IPS-15b (cell line): Measurements from ENCODE around the gene METTL16.

Experiments
- H3K27me3 ChIP-seq: one replicate; pipeline ENCODE4 v1.6.1; 2013; ENCODE audit warnings: low read length; ENCODE audit not compliant: control insufficient read depth, insufficient read depth
- H3K36me3 ChIP-seq: one replicate; pipeline ENCODE4 v1.6.1; 2013; ENCODE audit warnings: low read length; ENCODE audit not compliant: control insufficient read depth, insufficient read depth
- H3K4me1 ChIP-seq: one replicate; pipeline ENCODE4 v1.6.1; 2013; ENCODE audit warnings: mild to moderate bottlenecking, low read length; ENCODE audit not compliant: control insufficient read depth, insufficient read depth
- H3K4me3 ChIP-seq: one replicate; pipeline ENCODE4 v1.5.1; 2013; ENCODE audit warnings: low read depth, low read length
- H3K9ac ChIP-seq: one replicate; pipeline ENCODE4 v1.6.1; 2013; ENCODE audit warnings: low read depth, mild to moderate bottlenecking, low read length
- H3K9me3 ChIP-seq: one replicate; pipeline ENCODE4 v1.6.1; 2013; ENCODE audit warnings: mild to moderate bottlenecking, low read length; ENCODE audit not compliant: control insufficient read depth, insufficient read depth

Gene METTL16

DNA sequence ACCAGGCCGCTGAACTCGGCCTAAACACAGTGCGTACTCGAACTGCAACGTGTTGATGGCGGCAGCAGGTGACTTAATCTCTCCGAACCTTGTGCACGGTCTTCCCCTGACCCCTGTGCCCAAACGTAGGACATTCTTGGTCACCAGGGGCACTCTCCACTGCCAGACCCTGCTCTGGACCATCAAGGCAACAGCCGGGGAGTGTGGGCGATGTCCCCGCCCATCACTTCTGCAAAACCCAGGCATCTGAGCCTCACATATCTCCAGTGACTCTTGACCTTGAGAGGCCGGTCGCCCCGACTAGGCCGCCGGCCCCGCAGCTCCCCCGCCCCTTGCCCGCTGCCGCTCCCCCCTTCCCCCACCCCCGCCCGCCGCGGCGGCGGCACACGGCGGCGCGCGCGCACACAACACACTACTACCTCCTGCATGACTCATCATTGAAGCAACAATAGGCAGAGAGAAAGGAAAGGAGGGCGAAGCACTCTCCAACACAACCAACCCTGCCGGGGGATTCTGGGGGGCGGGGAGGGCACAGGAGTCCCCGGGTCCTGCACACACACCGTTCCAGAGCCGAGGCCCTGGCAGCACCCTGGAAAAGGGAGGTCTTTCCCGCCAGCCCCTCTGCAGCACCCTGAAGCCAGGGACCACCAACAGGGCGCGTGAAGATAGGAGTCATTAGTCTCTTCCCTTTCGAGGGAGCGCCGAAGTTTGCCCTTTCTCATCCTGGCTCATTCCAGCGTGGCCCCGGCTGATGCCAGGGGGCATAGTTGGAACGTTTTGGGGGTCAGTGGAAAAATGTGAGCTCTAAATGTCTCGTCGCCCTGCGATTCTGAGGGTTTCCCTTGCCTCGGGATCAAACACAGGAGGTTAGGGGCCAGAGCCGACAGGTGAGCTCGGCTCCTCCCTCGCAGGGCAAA lies 112.8 kb downstream of the METTL16 start:
- Histone ChIP-seq H3K9me3 (no peaks in the 10 kb centered on the region), H3K9ac (peak overlapping the region; percentile 94), H3K4me1 (peaks cover 25% of the 10 kb centered on the region), H3K36me3 (no peaks in the 10 kb centered on the region), H3K27me3 (no peaks in the 10 kb centered on the region), H3K4me3 (peak overlapping the region; percentile 91)

DNA sequence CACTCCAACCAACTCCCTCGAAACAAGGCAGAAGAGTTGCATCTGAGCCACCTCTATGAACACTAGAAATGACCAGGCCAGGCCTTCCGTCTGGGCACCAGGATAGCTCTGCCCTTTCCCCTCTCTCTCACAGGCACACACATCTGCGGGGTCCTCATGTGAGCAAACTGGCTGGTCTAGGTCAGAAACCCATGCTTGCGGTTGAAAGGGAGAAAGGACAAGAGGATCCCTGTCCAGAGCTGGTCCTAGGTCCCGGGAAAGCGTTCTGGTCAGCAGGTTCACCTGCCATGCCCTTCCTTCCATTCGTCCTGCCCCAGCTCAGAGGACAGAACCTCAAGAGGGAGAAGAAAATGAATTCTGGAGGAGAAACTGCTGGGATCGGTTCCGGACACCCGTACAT lies 113.5 kb downstream of the METTL16 start:
- H3K4me1 ChIP-seq: peaks cover 25% of the 10 kb centered on the region

DNA sequence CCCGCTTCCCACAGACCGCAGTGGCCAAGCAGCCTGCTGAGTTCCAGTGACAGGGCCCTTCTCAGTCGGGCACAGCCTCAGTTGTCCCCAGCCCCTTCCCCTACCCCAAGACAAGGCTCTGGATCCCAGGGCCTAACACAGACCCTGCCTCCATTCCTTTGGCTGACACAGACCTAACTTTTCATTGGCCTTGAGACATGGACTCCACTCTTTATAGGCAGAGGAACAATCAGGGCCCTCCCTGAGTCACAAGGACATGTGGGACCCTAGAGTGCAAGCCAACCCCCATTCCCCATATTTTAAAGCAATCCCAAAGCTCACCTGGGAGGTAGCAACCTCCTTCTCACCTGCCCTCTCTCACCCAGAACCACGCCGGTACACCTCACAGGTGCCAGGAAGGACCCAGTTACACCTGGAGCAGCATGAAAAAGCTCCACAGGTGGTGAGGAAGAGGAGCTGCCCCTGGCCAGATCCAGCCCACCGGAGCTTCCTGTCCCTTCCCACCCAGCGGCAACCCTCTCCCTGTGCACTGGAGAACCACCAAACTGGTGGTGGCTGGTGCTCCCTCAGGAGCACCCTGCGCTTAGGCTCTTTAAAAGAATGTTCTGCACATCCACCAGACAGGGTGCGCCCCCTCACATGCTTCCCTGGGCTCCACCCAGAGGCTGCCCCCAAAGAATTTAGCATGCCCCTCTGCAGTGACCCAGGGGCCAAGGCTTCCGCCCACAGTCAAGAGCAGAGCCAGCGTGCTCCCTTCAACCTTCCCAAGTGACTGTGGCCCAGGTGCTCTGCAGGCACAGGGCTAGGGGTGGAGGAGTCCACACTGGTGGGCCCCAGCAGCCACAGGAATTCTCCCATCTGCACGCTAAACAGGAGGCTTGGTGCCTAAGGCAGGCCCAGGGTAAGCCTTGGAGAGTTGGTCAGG lies 114.2 kb downstream of the METTL16 start:
- Histone ChIP-seq H3K4me1 (peaks cover 22% of the 10 kb centered on the region), H3K9ac (no peak overlapping the region)

More for the DNA sequence above, 113.5 kb downstream of the METTL16 start:
- H3K4me3 ChIP-seq: peak overlapping the region; percentile 54
- no peaks in the 10 kb centered on the region for H3K27me3 ChIP-seq
- H3K9ac ChIP-seq: peak overlapping the region; percentile 42
- no peaks in the 10 kb centered on the region for H3K36me3 ChIP-seq
- H3K9me3 ChIP-seq: no peaks in the 10 kb centered on the region

DNA sequence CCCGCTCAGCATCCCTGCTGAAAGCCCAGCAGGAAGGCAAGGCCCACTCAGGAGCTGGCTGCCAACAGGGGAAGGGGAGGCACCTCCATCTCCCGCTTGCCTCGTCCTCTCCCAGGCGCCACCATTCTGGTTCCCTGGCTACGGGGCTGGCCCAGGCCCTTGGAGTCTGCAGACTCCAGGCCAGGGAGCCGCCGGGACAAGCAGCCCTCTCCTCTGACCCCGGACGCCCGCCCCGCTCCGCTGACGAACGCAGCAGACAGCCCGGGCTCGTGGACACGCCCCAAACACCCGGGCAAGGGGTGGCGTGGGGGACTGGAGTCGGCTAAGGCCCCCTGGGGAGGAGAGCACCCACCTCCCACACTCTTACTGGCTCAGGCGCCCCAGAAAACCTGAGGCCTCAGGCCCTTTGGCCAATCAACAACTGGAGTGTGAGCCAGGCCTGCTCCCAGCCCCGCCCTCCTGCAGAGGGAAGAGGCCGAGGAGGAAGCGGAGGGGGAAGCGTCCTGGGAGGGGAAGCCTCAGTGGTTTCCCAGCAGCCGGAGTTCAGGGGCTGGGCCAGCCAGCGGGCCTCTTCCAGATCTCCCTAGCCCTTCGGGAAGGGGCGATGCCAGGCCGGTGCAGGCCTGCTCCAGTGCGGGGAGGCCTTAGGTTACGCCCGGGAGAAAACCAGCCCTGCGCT lies 115.0 kb downstream of the METTL16 start:
- peak overlapping the region; percentile 61 for H3K4me3 ChIP-seq

More for the DNA sequence above, 114.2 kb downstream of the METTL16 start:
- no peaks in the 10 kb centered on the region for H3K27me3 ChIP-seq
- H3K9me3 ChIP-seq: no peaks in the 10 kb centered on the region
- H3K4me3 ChIP-seq: peak overlapping the region; percentile 61
- H3K36me3 ChIP-seq: no peaks in the 10 kb centered on the region

DNA sequence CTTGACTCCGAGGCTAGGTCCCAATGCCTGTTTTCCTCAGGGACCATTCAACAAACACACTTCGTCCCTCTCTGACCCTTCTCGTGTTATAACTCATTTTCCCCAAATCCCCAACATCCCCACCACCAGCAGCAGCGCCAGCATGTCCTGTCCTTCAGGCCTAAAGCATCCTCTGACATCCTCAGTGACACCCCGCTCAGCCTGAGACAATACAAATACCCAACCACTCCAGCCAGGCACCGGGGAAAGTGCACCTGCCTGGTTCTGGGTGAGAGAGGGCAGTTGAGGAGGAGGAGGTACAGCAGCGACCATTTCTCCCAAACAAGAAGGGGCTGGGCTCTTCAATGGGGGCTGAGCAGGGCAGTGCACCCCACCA lies 115.5 kb downstream of the METTL16 start:
- peaks cover 22% of the 10 kb centered on the region for H3K4me1 ChIP-seq
- H3K9ac ChIP-seq: peak overlapping the region; percentile 60
- H3K27me3 ChIP-seq: no peaks in the 10 kb centered on the region
- peak overlapping the region; percentile 61 for H3K4me3 ChIP-seq
- no peaks in the 10 kb centered on the region for H3K9me3 ChIP-seq
- H3K36me3 ChIP-seq: no peaks in the 10 kb centered on the region

More for the DNA sequence above, 115.0 kb downstream of the METTL16 start:
- Histone ChIP-seq H3K9me3 (no peaks in the 10 kb centered on the region), H3K9ac (peak overlapping the region; percentile 60), H3K4me1 (peaks cover 22% of the 10 kb centered on the region), H3K27me3 (no peaks in the 10 kb centered on the region), H3K36me3 (no peaks in the 10 kb centered on the region)

DNA sequence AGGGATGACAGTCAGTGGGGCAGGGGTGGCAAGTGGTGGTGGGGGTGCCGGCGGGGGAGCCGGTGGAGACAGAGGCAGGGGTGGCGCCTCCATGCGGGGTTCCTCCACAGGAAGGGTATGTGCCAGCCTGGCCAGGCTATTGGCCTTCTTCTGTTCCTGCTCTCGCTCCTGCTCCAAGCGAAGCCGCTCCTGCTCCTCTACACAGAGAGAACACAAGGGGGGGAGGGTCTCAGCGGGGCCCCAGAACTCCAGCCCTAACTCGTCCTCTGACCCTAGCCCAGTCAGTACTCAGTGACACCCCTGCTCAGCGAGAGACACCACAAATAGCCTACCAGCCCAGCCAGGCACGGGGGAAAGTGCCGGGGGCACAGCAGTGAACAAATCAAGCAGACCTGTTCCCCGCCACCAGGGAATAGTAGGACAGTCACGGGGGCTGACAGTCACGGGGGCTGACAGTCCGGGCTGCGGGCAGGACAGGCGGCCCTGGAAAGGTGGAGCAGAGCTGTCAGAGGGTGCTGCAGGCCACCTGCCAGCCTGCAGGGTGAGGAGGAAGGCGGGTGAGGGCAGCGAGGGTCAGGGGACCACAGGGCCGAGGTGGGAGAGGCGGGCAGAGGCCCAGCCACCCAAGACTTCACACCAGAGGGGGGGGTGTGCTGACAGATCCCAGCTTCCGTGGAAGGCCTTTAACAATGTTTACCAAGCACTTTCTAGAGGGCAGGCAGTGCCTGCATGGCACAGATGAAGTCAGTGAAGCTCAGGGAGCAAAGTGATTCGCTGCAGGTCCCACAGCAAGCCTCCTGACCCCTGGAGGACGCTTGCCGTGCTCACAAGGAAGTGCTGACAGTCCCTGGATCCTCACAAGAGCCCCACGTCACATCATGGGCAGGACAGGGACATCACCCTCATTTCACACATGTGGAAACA lies 116.2 kb downstream of the METTL16 start:
- Histone ChIP-seq H3K9me3 (no peaks in the 10 kb centered on the region), H3K4me1 (peaks cover 22% of the 10 kb centered on the region), H3K9ac (no peak overlapping the region), H3K4me3 (peak overlapping the region; percentile 61), H3K27me3 (no peaks in the 10 kb centered on the region), H3K36me3 (no peaks in the 10 kb centered on the region)

DNA sequence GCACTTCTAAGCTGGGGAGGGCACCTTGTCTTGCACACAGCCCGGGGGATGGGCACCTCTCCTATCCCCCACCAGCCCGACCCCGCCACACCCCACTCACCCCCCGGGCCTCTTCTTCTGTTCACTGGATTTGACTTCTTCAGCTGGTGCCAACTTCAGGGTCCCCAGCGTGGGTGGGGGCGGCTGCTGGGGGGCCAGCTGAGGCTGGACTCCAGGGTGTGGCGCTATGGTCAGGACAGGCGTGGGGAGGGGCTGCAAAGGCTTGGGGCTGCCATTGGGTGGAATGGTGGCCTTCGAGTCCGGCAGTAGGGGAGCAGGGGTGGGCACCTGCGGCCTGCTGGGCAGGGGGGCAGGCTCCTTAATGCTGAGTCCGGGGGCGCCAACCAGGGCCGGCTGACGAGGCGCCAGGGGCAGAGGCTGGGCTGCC lies 116.9 kb downstream of the METTL16 start:
- Histone ChIP-seq H3K4me3 (no peak overlapping the region), H3K9me3 (no peaks in the 10 kb centered on the region), H3K27me3 (no peaks in the 10 kb centered on the region), H3K4me1 (peaks cover 22% of the 10 kb centered on the region), H3K9ac (no peak overlapping the region), H3K36me3 (no peaks in the 10 kb centered on the region)

DNA sequence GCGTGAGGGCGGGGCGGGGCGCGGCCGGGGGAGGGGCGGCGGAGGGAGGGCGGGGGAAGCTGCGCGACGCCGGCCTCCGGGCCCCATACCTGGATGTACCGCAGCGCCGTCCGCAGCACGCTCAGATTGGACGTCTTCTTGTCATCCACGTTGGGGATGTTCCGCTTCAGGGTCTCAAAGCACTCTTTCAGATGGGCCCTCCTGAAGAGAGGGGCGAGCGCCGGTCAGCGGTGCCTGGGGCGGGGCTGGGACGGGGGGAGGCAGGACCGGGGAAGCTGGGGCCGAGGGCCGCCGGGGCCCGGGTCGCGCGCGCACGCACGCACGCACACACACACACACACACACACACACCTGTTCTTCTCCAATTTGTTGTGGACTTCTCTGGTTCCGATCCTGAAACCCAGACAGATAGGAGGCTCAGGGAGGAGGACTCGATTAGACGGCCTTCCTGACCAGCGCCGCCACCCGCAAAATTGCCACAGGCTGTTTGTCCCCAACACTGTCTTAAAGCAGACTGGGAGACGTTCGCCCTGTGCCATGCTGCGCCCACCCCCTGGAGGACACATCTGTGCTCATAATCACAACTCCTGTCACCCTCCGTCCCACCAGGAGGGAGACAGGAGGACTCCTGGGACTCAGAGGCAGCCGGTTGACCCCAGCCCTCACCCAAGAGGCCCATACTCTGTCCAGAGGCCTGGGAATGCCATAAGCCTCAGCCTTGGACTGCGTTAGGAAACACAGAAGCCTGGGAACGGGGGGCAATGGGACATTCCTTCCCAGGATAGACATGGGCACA lies 117.5 kb downstream of the METTL16 start:
- Histone ChIP-seq H3K36me3 (no peaks in the 10 kb centered on the region), H3K9me3 (no peaks in the 10 kb centered on the region), H3K4me3 (peak overlapping the region; percentile 41), H3K4me1 (peaks cover 22% of the 10 kb centered on the region), H3K27me3 (no peaks in the 10 kb centered on the region), H3K9ac (no peak overlapping the region)

DNA sequence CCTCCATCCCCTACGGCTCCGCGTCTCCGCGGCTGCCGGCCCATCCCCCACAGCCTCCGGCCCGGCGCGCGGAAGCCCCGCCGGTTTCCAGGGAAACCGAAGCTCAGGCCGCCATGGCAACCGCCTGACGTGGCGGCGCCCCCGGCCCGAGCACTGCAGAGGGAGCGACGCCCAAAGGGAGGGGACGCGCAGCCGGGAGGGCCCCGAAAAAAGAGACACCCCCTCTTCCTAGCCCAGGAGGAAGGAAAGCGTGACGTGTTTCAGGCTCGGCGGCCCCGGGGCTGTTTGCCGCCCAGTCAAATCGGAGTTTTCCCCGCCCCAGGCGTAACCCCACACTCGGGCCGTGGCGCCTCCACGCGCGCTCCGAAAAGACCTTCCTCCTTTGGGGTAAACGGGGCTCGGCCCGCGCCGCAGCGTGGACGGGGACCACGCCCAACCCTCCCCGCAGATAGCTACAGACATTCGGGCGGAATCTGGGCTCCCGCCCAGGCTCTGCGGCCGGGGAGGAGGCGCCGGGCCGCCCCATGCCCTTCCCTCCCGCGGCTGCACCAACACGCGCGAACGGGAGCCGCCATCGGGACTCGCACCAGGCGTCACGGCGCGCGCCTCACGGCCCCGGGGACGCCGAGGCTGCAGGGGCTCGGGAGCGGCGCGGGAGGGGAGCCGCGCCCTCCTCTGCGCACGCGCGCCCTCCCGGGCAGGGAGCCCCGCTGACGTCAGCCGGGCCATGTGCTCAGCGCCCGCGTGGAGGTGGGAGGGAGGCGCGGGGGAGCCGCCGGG lies 118.3 kb downstream of the METTL16 start:
- no peaks in the 10 kb centered on the region for H3K36me3 ChIP-seq
- peak overlapping the region; percentile 65 for H3K9ac ChIP-seq
- peaks cover 22% of the 10 kb centered on the region for H3K4me1 ChIP-seq
- H3K4me3 ChIP-seq: peak overlapping the region; percentile 75
- H3K27me3 ChIP-seq: no peaks in the 10 kb centered on the region
- H3K9me3 ChIP-seq: no peaks in the 10 kb centered on the region
